K562 (cell line): ENCODE data around the gene ZPLD1. TPM values are rescaled to one million over a fixed set of nuclear protein-coding genes. Genes with fewer than 3 reads are reported as not detected.

Source experiments
- ATAC-seq: fragments of 200-7000 bp; cut with Tn5 transposase; 3 replicates; pipeline ENCODE4 v1.9.1; 2020; ENCODE audit warnings: moderate library complexity
- BruUV-seq: library from RNA; stranded (reverse); fragments of 400-500 nt; replicated peaks from 2 replicates; lab custom pipeline; 2021; lab: Mats Ljungman, UMichigan
- CTCF ChIA-PET: fragments of 300-600 bp; formaldehyde crosslinking; extraction: SDS; loops from one replicate; lab custom pipeline; 2021; ENCODE audit warnings: low intra/inter-chr PET ratio; lab: Yijun Ruan, JAX
- POLR2A ChIA-PET: fragments of 300-600, 350-650 bp; sonication (Branson Sonifier 250); formaldehyde crosslinking; extraction: SDS; loops from one replicate; lab custom pipeline; 2021; ENCODE audit warnings: antibody characterized with exemption, inconsistent platforms; lab: Yijun Ruan, JAX
- DNase-seq, 4 experiments: peaks; one replicate each; pipeline versions ENCODE4 v3.0.0 to v3.0.0-alpha.2; 2011 to 2018; ENCODE audit warnings: low spot score in 3 of 4, mixed read lengths in 3 of 4; ENCODE audit errors: extremely low read depth in 1 of 4
- FAIRE-seq: peaks from 2 replicates; lab custom pipeline; 2011; peaks lifted over from hg19 to GRCh38; lab: Jason Lieb, UNC
- H2AFZ ChIP-seq: 2 replicates; pipeline ENCODE4 v1.6.0; 2011; ENCODE audit warnings: low read depth, low read length, control low read depth, inconsistent platforms
- H3K27ac ChIP-seq: fragments of 200-600 bp; 3 replicates; pipeline ENCODE4 v1.8.0; 2011; ENCODE audit warnings: low read depth, mild to moderate bottlenecking, control low read depth, inconsistent platforms, low read length, moderate library complexity, mixed read lengths; ENCODE audit errors: extremely low read depth
- H3K27me3 ChIP-seq, 2 experiments: fragments of 300-600 bp in 1 of 2; 2 replicates in 1 of 2; 3 replicates in 1 of 2; pipeline versions ENCODE4 v1.6.0 to v1.8.0; 2011; ENCODE audit warnings: inconsistent platforms in 2 of 2, low read length in 2 of 2, mild to moderate bottlenecking in 1 of 2, mixed read lengths in 1 of 2, moderate library complexity in 1 of 2; ENCODE audit not compliant: control insufficient read depth in 2 of 2, insufficient read depth in 2 of 2
- H3K36me3 ChIP-seq: fragments of 300-600 bp; 3 replicates; pipeline ENCODE4 v1.8.0; 2011; ENCODE audit warnings: mild to moderate bottlenecking, low read length, inconsistent platforms; ENCODE audit not compliant: control insufficient read depth, insufficient read depth
- H3K4me1 ChIP-seq, 2 experiments: fragments of 200-600 bp in 1 of 2; replicated peaks in 1 of 2; 2 replicates in 1 of 2; 3 replicates in 1 of 2; pipeline versions ENCODE4 v1.5.1 to v1.8.0; 2011; ENCODE audit warnings: inconsistent platforms in 2 of 2, low read length in 2 of 2, mild to moderate bottlenecking in 1 of 2, mixed read lengths in 1 of 2, moderate library complexity in 1 of 2; ENCODE audit not compliant: control insufficient read depth in 2 of 2, insufficient read depth in 2 of 2
- H3K4me2 ChIP-seq: 2 replicates; pipeline ENCODE4 v1.6.1; 2011; ENCODE audit warnings: low read length, control low read depth, inconsistent platforms, mixed read lengths; ENCODE audit not compliant: insufficient read depth
- H3K4me3 ChIP-seq: fragments of 200-600 bp; sonication (generic), shearing (Covaris generic); 2 replicates; pipeline ENCODE4 v1.5.1; 2016; ENCODE audit warnings: control low read depth, inconsistent platforms
- H3K79me2 ChIP-seq: fragments of 200-600 bp; 3 replicates; pipeline ENCODE4 v1.8.0; 2011; ENCODE audit warnings: low read length, inconsistent platforms; ENCODE audit not compliant: control insufficient read depth, insufficient read depth
- H3K9ac ChIP-seq, 2 experiments: 2 replicates each; pipeline versions ENCODE4 v1.6.0 to v1.6.1; 2011; ENCODE audit warnings: low read depth in 2 of 2, low read length in 2 of 2, control low read depth in 1 of 2, inconsistent platforms in 1 of 2, mild to moderate bottlenecking in 1 of 2, mixed read lengths in 1 of 2; ENCODE audit not compliant: insufficient read depth in 1 of 2
- H3K9me1 ChIP-seq: one replicate; pipeline ENCODE4 v1.6.0; 2011; ENCODE audit warnings: inconsistent platforms, mild to moderate bottlenecking, low read length, moderate library complexity; ENCODE audit not compliant: control insufficient read depth, insufficient read depth
- H3K9me3 ChIP-seq: replicated peaks from 2 replicates; pipeline ENCODE4 v1.5.1; 2011; ENCODE audit warnings: low read depth, low read length, inconsistent platforms; ENCODE audit not compliant: control insufficient read depth, insufficient read depth
- H4K20me1 ChIP-seq: replicated peaks from 2 replicates; pipeline ENCODE4 v1.6.1; 2011; ENCODE audit warnings: low read length, inconsistent platforms, mixed read lengths; ENCODE audit not compliant: control insufficient read depth, insufficient read depth
- HDAC1 ChIP-seq, 2 experiments: fragments of 450-650 bp; IDR thresholded peaks; 2 replicates each; pipeline ENCODE4 v1.6.1; 2016 to 2017; ENCODE audit warnings: inconsistent platforms in 1 of 2, mild to moderate bottlenecking in 1 of 2, moderate library complexity in 1 of 2
- HNRNPL ChIP-seq: fragments of 200-400 bp; formaldehyde crosslinking; IDR thresholded peaks from 2 replicates; pipeline ENCODE4 v1.6.1; 2017; ENCODE audit warnings: low read depth, mild to moderate bottlenecking, low read length
- MAZ ChIP-seq, 2 experiments: fragments of 450-650 bp in 1 of 2; sonication (generic) in 1 of 2; formaldehyde crosslinking; IDR thresholded peaks in 1 of 2; conservative IDR thresholded peaks in 1 of 2; 2 replicates each; pipeline versions ENCODE4 v1.4.0 to v1.5.0; 2020; ENCODE audit warnings: mild to moderate bottlenecking in 1 of 2, missing genetic modification reagents in 1 of 2
- MEIS2 ChIP-seq: fragments of 450-650 bp; IDR thresholded peaks from 2 replicates; pipeline ENCODE4 v1.6.1; 2014; ENCODE audit warnings: mild to moderate bottlenecking; ENCODE audit not compliant: partially characterized antibody
- SUPT5H ChIP-seq: fragments of 450-650 bp; IDR thresholded peaks from 2 replicates; pipeline ENCODE4 v1.6.1; 2016
- TSC22D4 ChIP-seq: fragments of 450-650 bp; IDR thresholded peaks from 2 replicates; pipeline ENCODE4 v1.6.1; 2016; ENCODE audit warnings: missing genetic modification characterization, missing biosample characterization, control low read depth
- WGBS: fragments of 100-300 bp; shearing (Covaris generic); methylation state at CpG from one replicate; pipeline ENCODE4 v1.1.6; 2016; ENCODE audit warnings: low coverage, mixed read lengths; ENCODE audit not compliant: insufficient coverage; ENCODE audit errors: missing lambda C conversion rate; 5-methylcytosine and 5-hydroxymethylcytosine counted together
- in situ Hi-C: fragments of 300-500 bp; cut with MboI; formaldehyde crosslinking; loops from 4 replicates; pipeline ENCODE4 v1.15.0; 2018; ENCODE audit warnings: inconsistent platforms, mixed read lengths
- intact Hi-C: fragments of 100-400 bp; cut with micrococcal nuclease; formaldehyde crosslinking; loops from 2 replicates; pipeline ENCODE4 v1.14.2; 2022
- polyA plus RNA-seq, 8 experiments: library from polyadenylated mRNA; depleted of rRNA in 4 of 8; stranded (reverse) in 5 of 8; unstranded in 3 of 8; fragments of >200 nt; fragmentation: Nextera tagmentation in 2 of 8; fragmentation: Illumina TruSeq in 1 of 8; extraction: Ambion mirVana in 2 of 8; extraction: Trizol in 1 of 8; gene quantifications; 2 replicates each; pipeline versions ENCODE4 v1.2.1 to v1.2.3, GENCODE V29; 2011 to 2014; ENCODE audit warnings: inconsistent platforms in 1 of 8, missing spikeins in 1 of 8
- total RNA-seq, 7 experiments: library from RNA; depleted of rRNA in 6 of 7; stranded (reverse); fragments of >200 nt in 6 of 7; fragmentation: Illumina TruSeq in 2 of 7; extraction: Trizol in 2 of 7; gene quantifications; 2 replicates each; pipeline versions ENCODE4 v1.2.1 to v1.2.3, GENCODE V29; 2011 to 2021; ENCODE audit warnings: low replicate concordance in 1 of 7
- TF ChIP-seq, protein P1 (sequence below): sonication (generic); formaldehyde crosslinking; IDR thresholded peaks from 2 replicates; pipeline ENCODE4 v1.8.1; 2023; ENCODE audit warnings: mild to moderate bottlenecking, missing genetic modification reagents
- TF ChIP-seq, protein P2 (sequence below): fragments of 450-650 bp; formaldehyde crosslinking; IDR thresholded peaks from 2 replicates; pipeline ENCODE4 v1.4.0; 2022; ENCODE audit warnings: mild to moderate bottlenecking, moderate library complexity
- TF ChIP-seq, protein P3 (sequence below), 2 experiments: fragments of 450-650 bp; IDR thresholded peaks; 2 replicates each; pipeline ENCODE4 v1.6.1; 2016

Gene ZPLD1
- total and polyA plus RNA-seq, 9 of the 15 experiments (the other 6 are each of a cell fraction or from before 2014, with no cell fraction given) = 0.03 to 0.10 (median 0.04) TPM; not detected in 6

DNA sequence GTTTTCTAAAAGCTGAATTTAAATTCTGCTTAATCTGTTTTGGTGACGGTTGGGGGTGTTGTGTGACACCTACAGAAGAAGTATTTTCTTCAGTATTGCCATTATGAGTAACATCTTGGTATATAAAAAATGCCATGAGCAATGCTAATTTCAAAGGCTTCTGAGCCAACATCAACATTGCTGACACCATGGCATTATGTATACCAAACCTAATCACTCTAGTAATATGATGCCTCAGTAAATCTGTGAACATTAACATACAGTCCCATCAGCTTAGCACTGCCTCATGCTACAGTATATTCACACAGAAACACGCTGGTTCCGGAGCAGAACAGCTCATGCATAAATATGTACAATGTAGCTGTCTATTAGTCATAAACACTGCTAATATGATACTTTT is 75.8 kb downstream of the ZPLD1 start:
- in situ Hi-C loops (no loop called here), intact Hi-C loops (no loop called here)
- Histone ChIP-seq H3K9ac (no peak overlapping the region), H3K4me3 (no peak overlapping the region), H3K36me3 (no peaks in the 10 kb centered on the region), H3K27ac (no peak overlapping the region), H3K27me3 (no peaks in the 10 kb centered on the region), H3K4me1 (no peaks in the 10 kb centered on the region), H4K20me1 (no peaks in the 10 kb centered on the region), H3K4me2 (no peak overlapping the region), H3K79me2 (no peaks in the 10 kb centered on the region), H3K9me1 (no peaks in the 10 kb centered on the region), H2AFZ (no peak overlapping the region), H3K9me3 (no peaks in the 10 kb centered on the region)
- 0% methylated on average over 3 of the region's 3 CpGs for WGBS
- TF ChIP-seq TSC22D4 (tag) = no peak
- no peak for TF ChIP-seq MEIS2
- TF ChIP-seq SUPT5H = no peak
- no peak for TF ChIP-seq HNRNPL
- TF ChIP-seq, protein P1, sequence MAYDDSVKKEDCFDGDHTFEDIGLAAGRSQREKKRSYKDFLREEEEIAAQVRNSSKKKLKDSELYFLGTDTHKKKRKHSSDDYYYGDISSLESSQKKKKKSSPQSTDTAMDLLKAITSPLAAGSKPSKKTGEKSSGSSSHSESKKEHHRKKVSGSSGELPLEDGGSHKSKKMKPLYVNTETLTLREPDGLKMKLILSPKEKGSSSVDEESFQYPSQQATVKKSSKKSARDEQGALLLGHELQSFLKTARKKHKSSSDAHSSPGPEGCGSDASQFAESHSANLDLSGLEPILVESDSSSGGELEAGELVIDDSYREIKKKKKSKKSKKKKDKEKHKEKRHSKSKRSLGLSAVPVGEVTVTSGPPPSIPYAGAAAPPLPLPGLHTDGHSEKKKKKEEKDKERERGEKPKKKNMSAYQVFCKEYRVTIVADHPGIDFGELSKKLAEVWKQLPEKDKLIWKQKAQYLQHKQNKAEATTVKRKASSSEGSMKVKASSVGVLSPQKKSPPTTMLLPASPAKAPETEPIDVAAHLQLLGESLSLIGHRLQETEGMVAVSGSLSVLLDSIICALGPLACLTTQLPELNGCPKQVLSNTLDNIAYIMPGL (CRISPR knock-in tag) = no peak
- no peak for TF ChIP-seq MAZ (CRISPR knock-in tag; conservative IDR thresholded peaks at IDR 0.05 in 1 of 2, IDR thresholded peaks at IDR 0.05 in 1 of 2)
- TF ChIP-seq HDAC1 (IDR thresholded peaks at IDR 0.05) = no peak
- TF ChIP-seq, protein P2, sequence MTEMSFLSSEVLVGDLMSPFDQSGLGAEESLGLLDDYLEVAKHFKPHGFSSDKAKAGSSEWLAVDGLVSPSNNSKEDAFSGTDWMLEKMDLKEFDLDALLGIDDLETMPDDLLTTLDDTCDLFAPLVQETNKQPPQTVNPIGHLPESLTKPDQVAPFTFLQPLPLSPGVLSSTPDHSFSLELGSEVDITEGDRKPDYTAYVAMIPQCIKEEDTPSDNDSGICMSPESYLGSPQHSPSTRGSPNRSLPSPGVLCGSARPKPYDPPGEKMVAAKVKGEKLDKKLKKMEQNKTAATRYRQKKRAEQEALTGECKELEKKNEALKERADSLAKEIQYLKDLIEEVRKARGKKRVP (CRISPR knock-in tag) = no peak
- TF ChIP-seq, protein P3, sequence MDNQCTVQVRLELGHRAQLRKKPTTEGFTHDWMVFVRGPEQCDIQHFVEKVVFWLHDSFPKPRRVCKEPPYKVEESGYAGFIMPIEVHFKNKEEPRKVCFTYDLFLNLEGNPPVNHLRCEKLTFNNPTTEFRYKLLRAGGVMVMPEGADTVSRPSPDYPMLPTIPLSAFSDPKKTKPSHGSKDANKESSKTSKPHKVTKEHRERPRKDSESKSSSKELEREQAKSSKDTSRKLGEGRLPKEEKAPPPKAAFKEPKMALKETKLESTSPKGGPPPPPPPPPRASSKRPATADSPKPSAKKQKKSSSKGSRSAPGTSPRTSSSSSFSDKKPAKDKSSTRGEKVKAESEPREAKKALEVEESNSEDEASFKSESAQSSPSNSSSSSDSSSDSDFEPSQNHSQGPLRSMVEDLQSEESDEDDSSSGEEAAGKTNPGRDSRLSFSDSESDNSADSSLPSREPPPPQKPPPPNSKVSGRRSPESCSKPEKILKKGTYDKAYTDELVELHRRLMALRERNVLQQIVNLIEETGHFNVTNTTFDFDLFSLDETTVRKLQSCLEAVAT (IDR thresholded peaks at IDR 0.05) = no peak
- DNase-seq = no peak
- ATAC-seq = no peak
- ChIA-PET POLR2A (no interaction called here), CTCF (no interaction called here)
- no TSS peak for BruUV-seq
- FAIRE-seq = no peak
